ENCODE measurements around the gene VIPR1. TPM values are rescaled to one million over a fixed set of nuclear protein-coding genes. Genes with fewer than 3 reads are reported as not detected.

The VIPR1 gene, protein sequence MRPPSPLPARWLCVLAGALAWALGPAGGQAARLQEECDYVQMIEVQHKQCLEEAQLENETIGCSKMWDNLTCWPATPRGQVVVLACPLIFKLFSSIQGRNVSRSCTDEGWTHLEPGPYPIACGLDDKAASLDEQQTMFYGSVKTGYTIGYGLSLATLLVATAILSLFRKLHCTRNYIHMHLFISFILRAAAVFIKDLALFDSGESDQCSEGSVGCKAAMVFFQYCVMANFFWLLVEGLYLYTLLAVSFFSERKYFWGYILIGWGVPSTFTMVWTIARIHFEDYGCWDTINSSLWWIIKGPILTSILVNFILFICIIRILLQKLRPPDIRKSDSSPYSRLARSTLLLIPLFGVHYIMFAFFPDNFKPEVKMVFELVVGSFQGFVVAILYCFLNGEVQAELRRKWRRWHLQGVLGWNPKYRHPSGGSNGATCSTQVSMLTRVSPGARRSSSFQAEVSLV
- 10 to 100 TPM in 1 of 2 donors, 1 to 10 TPM in 1; 2.3 to 41.8 TPM for total RNA-seq
- polyA plus RNA-seq, result 10 to 100 TPM; 14.1 to 15.1 TPM

DNA sequence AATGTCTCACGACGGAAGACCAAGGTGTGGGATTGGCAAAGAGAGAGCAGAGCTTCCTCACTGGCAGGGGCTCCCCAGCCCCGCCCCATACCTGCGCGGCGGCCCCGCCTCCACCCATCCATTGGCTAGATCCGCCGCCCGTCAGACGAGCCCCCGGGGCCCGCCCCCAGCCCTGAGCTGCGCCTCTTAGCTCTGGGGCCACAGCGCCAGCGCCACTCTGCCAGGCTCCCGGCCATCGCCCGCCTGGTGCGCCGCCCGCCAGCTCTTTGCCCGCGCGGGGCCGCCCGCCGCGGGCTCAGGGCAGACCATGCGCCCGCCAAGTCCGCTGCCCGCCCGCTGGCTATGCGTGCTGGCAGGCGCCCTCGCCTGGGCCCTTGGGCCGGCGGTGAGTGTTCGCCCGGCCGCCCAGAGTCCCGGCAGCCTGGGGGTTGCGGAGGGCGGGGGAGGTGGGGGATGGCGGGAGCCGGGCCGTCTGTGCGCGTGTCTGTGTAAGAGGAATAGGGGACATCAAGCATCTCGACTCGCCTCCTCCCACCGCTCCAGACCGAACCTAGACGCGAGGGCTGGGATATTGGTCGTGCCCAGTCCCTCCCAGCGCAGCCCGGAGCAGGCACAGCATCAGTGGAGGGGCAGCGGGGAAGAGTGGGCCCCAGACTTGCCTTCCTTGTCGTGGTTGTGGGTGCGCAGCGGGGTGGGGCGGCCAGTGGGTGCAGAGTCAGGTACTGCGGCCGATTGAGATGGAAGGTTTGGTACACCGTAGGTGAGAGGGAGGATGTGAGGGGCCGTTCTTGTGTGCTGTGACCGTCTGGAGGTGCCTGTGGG is at the start of gene VIPR1:
TSS of gene VIPR1 (plus strand) at position 215 of the 822 bp plus-strand sequence. CDS start at position 308, 93 bp downstream.
- Histone ChIP-seq H3K9me3 (ENCODE audit: control insufficient read depth in 4 of 4, low read length in 3 of 4) (no peaks in the 10 kb centered on the region), H3K27ac (ENCODE audit: low read depth in 1 of 2, low read length in 2 of 2) (no peak within 1 kb of the TSS), H3K27me3 (ENCODE audit: control insufficient read depth in 4 of 4, insufficient read depth in 4 of 4, low read length in 3 of 4) (peaks cover 0 to 1% (median 0%) of the 10 kb centered on the region in 4 donors), H3K36me3 (ENCODE audit: control insufficient read depth in 4 of 4, insufficient read depth in 3 of 4, low read depth in 1 of 4, low read length in 3 of 4) (no peaks in the 10 kb centered on the region), H3K4me1 (ENCODE audit: control insufficient read depth in 4 of 4, insufficient read depth in 4 of 4, low read length in 3 of 4) (peaks cover 2 to 21% (median 12%) of the 10 kb centered on the region in 4 donors), H3K4me3 (ENCODE audit: low read depth in 1 of 3, low read length in 3 of 3) (peak within 1 kb of the TSS; percentile 35 to 52 (median 44)), H3K9ac (ENCODE audit: low read depth in 1 of 2, low read length in 2 of 2) (no peak within 1 kb of the TSS)
- WGBS, result 10% methylated on average over 69 of the region's 69 CpGs
- peak; percentile 70 for DNase-seq (ENCODE audit: low spot score)
- peak; percentile 53 for TF ChIP-seq SP1 (IDR thresholded peaks at IDR 0.05)
- TF ChIP-seq MAX (IDR thresholded peaks at IDR 0.05), result no peak

DNA sequence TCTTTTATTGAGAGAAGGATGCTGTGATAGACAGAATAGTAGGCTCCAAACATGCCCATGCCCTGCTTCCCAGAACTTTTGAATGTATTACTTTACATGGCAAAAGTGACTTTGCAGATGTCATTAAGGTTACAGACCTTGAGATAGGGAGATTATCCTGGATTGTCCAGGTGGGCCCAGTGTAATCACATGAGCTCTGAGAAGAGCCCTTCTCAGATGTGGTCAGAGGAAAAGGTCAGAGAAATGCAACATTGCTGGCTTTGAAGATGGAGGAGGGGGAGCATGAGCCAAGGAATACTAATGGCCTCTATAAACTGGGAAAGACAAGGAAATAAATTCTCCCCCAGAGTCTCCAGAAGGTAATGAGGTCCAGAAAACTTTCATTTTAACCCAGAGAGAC is 46.2 kb upstream of the VIPR1 start:
- Histone ChIP-seq H3K27me3 (ENCODE audit: control insufficient read depth in 4 of 4, insufficient read depth in 4 of 4, low read length in 3 of 4) (no peaks in the 10 kb centered on the region), H3K36me3 (ENCODE audit: control insufficient read depth in 4 of 4, insufficient read depth in 3 of 4, low read depth in 1 of 4, low read length in 3 of 4) (no peaks in the 10 kb centered on the region), H3K9ac (ENCODE audit: low read depth in 1 of 2, low read length in 2 of 2) (no peak overlapping the region), H3K4me1 (ENCODE audit: control insufficient read depth in 4 of 4, insufficient read depth in 4 of 4, low read length in 3 of 4) (no peaks in the 10 kb centered on the region), H3K4me3 (ENCODE audit: low read depth in 1 of 3, low read length in 3 of 3) (no peak overlapping the region), H3K9me3 (ENCODE audit: control insufficient read depth in 4 of 4, low read length in 3 of 4) (no peaks in the 10 kb centered on the region), H3K27ac (ENCODE audit: low read depth in 1 of 2, low read length in 2 of 2) (no peak overlapping the region)
- no peak for DNase-seq (ENCODE audit: low spot score)
- TF ChIP-seq, protein P1, sequence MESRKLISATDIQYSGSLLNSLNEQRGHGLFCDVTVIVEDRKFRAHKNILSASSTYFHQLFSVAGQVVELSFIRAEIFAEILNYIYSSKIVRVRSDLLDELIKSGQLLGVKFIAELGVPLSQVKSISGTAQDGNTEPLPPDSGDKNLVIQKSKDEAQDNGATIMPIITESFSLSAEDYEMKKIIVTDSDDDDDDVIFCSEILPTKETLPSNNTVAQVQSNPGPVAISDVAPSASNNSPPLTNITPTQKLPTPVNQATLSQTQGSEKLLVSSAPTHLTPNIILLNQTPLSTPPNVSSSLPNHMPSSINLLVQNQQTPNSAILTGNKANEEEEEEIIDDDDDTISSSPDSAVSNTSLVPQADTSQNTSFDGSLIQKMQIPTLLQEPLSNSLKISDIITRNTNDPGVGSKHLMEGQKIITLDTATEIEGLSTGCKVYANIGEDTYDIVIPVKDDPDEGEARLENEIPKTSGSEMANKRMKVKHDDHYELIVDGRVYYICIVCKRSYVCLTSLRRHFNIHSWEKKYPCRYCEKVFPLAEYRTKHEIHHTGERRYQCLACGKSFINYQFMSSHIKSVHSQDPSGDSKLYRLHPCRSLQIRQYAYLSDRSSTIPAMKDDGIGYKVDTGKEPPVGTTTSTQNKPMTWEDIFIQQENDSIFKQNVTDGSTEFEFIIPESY (IDR thresholded peaks at IDR 0.05), result no peak
- TF ChIP-seq YY1 (IDR thresholded peaks at IDR 0.05), result no peak
- no peak for TF ChIP-seq EGR1 (IDR thresholded peaks at IDR 0.05; ENCODE audit: low read depth in 2 of 2)
- no peak for TF ChIP-seq FOXA1 (IDR thresholded peaks at IDR 0.05)

- TF ChIP-seq RXRA (IDR thresholded peaks at IDR 0.05) (no peak), NR2F2 (IDR thresholded peaks at IDR 0.05) (peak; percentile 42)
- H3K27me3 ChIP-seq (ENCODE audit: control insufficient read depth in 4 of 4, insufficient read depth in 4 of 4, low read length in 3 of 4), result no peaks in the 10 kb centered on the region
- H3K9ac ChIP-seq (ENCODE audit: low read depth in 1 of 2, low read length in 2 of 2), result no peak overlapping the region
- H3K4me1 ChIP-seq (ENCODE audit: control insufficient read depth in 4 of 4, insufficient read depth in 4 of 4, low read length in 3 of 4), result no peaks in the 10 kb centered on the region
- H3K9me3 ChIP-seq (ENCODE audit: control insufficient read depth in 4 of 4, low read length in 3 of 4), result peaks cover 0 to 2% (median 0%) of the 10 kb centered on the region in 4 donors
- H3K36me3 ChIP-seq (ENCODE audit: control insufficient read depth in 4 of 4, insufficient read depth in 3 of 4, low read depth in 1 of 4, low read length in 3 of 4), result no peaks in the 10 kb centered on the region
- no peak overlapping the region for H3K4me3 ChIP-seq (ENCODE audit: low read depth in 1 of 3, low read length in 3 of 3)
- no peak for DNase-seq (ENCODE audit: low spot score)
- no peak overlapping the region for H3K27ac ChIP-seq (ENCODE audit: low read depth in 1 of 2, low read length in 2 of 2)
These were observed 43.3 kb upstream of the VIPR1 start for GRCh38 chr3:42459151-42459550.

- no peaks in the 10 kb centered on the region for H3K4me1 ChIP-seq (ENCODE audit: control insufficient read depth in 4 of 4, insufficient read depth in 4 of 4, low read length in 3 of 4)
- H3K9me3 ChIP-seq (ENCODE audit: control insufficient read depth in 4 of 4, low read length in 3 of 4), result peaks cover 0 to 2% (median 0%) of the 10 kb centered on the region in 4 donors
- H3K27me3 ChIP-seq (ENCODE audit: control insufficient read depth in 4 of 4, insufficient read depth in 4 of 4, low read length in 3 of 4), result no peaks in the 10 kb centered on the region
- H3K27ac ChIP-seq (ENCODE audit: low read depth in 1 of 2, low read length in 2 of 2), result no peak overlapping the region
- 35% methylated on average over 2 of the region's 2 CpGs for WGBS
- no peaks in the 10 kb centered on the region for H3K36me3 ChIP-seq (ENCODE audit: control insufficient read depth in 4 of 4, insufficient read depth in 3 of 4, low read depth in 1 of 4, low read length in 3 of 4)
- peak overlapping the region in 1 of 3 donors; percentile 33 for H3K4me3 ChIP-seq (ENCODE audit: low read depth in 1 of 3, low read length in 3 of 3)
- peak; percentile 67 to 87 for TF ChIP-seq HNF4A (conservative IDR thresholded peaks at IDR 0.05)
- TF ChIP-seq HNF4G (IDR thresholded peaks at IDR 0.05), result peak; percentile 76
- TF ChIP-seq ATF3 (IDR thresholded peaks at IDR 0.05), result no peak
- TF ChIP-seq JUND (IDR thresholded peaks at IDR 0.05), result no peak
- no peak overlapping the region for H3K9ac ChIP-seq (ENCODE audit: low read depth in 1 of 2, low read length in 2 of 2)
- DNase-seq (ENCODE audit: low spot score), result no peak
These were observed 40.7 kb upstream of the VIPR1 start for GRCh38 chr3:42461762-42462161.
